ENCODE results near the gene CSNK2B. TPM values are rescaled to one million over a fixed set of nuclear protein-coding genes. Genes with fewer than 3 reads are reported as not detected.
A peak's percentile ranks its signal among the peaks of the same experiment; 100 is the strongest.

Gene CSNK2B
- total and polyA plus RNA-seq, 9 of the 15 experiments (the other 6 are each of a cell fraction or from before 2014, with no cell fraction given), result 120 to 1,126 (median 529) TPM

GRCh38 chr6:31651602-31652191, 14.2 kb upstream of the CSNK2B start (continued):
- peak; percentile 36; the same call in 1 of the 2 replicates for TF ChIP-seq RERE (CRISPR knock-in tag; IDR thresholded peaks at IDR 0.05; ENCODE audit: borderline replicate concordance)
- TF ChIP-seq MEF2A (IDR thresholded peaks at IDR 0.05; ENCODE audit: control insufficient read depth, low read depth, low read length), result no peak
- TF ChIP-seq ZFP1 (CRISPR knock-in tag; IDR thresholded peaks at IDR 0.05), result no peak
- TF ChIP-seq MAZ (CRISPR knock-in tag; conservative IDR thresholded peaks at IDR 0.05 in 1 of 2, IDR thresholded peaks at IDR 0.05 in 1 of 2), result peak in 1 of 2 experiments; percentile 75; a peak in 2 of 4 replicates
- no peak for TF ChIP-seq CGGBP1 (CRISPR knock-in tag; IDR thresholded peaks at IDR 0.05)
- TF ChIP-seq ZNF124 (CRISPR knock-in tag; IDR thresholded peaks at IDR 0.05), result no peak
- no peak for TF ChIP-seq ZNF445 (CRISPR knock-in tag; IDR thresholded peaks at IDR 0.05; ENCODE audit: low read depth)
- TF ChIP-seq ZNF707 (CRISPR knock-in tag; conservative IDR thresholded peaks at IDR 0.05), result no peak
- no peak for TF ChIP-seq KLF6 (CRISPR knock-in tag; IDR thresholded peaks at IDR 0.05; ENCODE audit: borderline replicate concordance)
- peak; percentile 72 for TF ChIP-seq MEIS2 (IDR thresholded peaks at IDR 0.05; ENCODE audit: partially characterized antibody)
- TF ChIP-seq RBM14 (IDR thresholded peaks at IDR 0.05; ENCODE audit: borderline replicate concordance, insufficient read depth, low read depth, low read length), result no peak
- TF ChIP-seq ZNF277 (CRISPR knock-in tag; IDR thresholded peaks at IDR 0.05; ENCODE audit: borderline replicate concordance), result no peak
- TF ChIP-seq ARID4B (CRISPR knock-in tag; IDR thresholded peaks at IDR 0.05), result no peak
- no peak for TF ChIP-seq USF2 (CRISPR knock-in tag; IDR thresholded peaks at IDR 0.05)
- no peak for TF ChIP-seq KLF16 (IDR thresholded peaks at IDR 0.05)
